A172 (cell line): Measurements from ENCODE around the gene MYO5C. TPM values are rescaled to one million over a fixed set of nuclear protein-coding genes. Genes with fewer than 3 reads are reported as not detected.
A peak's percentile ranks its signal among the peaks of the same experiment; 100 is the strongest.
"Not testable (repeated sequence)": the region's sequence is repeated elsewhere in the genome, so short reads cannot be mapped to it uniquely, and the experiment has no call there.

Experiments
- DNase-seq: peaks from one replicate; pipeline ENCODE4 v3.0.0-alpha.2; 2015; ENCODE audit warnings: low spot score
- total RNA-seq: library from RNA; depleted of rRNA; stranded (reverse); fragments of >200 nt; shearing (Covaris generic); gene quantifications from 2 replicates; pipeline ENCODE4 v1.2.3, GENCODE V29; 2014

The MYO5C gene
- total RNA-seq, 1 experiment from 2014 or later, result 0.88 TPM

- no peak for DNase-seq
Observed at GRCh38 chr15:52246686-52247431, 48.7 kb downstream of the MYO5C start.

- DNase-seq, result no peak
Observed at GRCh38 chr15:52243697-52244555, 51.7 kb downstream of the MYO5C start.

GRCh38 chr15:52243286-52243685, 52.3 kb downstream of the MYO5C start:
- no peak for DNase-seq

- DNase-seq, result no peak
Observed at GRCh38 chr15:52241489-52241888, 54.1 kb downstream of the MYO5C start.

GRCh38 chr15:52240166-52240565, 55.4 kb downstream of the MYO5C start:
- DNase-seq, result no peak

- not testable (repeated sequence) for DNase-seq
Observed at GRCh38 chr15:52238989-52239525, 56.5 kb downstream of the MYO5C start.

- DNase-seq, result no peak
Observed at GRCh38 chr15:52238149-52238548, 57.5 kb downstream of the MYO5C start.

- peak; percentile 37 for DNase-seq
Observed at GRCh38 chr15:52236013-52236412, 59.6 kb downstream of the MYO5C start.

GRCh38 chr15:52234596-52235541, 60.7 kb downstream of the MYO5C start:
- DNase-seq, result no peak

GRCh38 chr15:52233405-52233804, 62.2 kb downstream of the MYO5C start:
- DNase-seq, result no peak

GRCh38 chr15:52232327-52232726, 63.3 kb downstream of the MYO5C start:
- no peak for DNase-seq

GRCh38 chr15:52230073-52230472, 65.5 kb downstream of the MYO5C start:
- no peak for DNase-seq

- peak; percentile 68 for DNase-seq
Observed at GRCh38 chr15:52228921-52229320, 66.7 kb downstream of the MYO5C start.

- DNase-seq, result peak; percentile 73
Observed at GRCh38 chr15:52227456-52227855, 68.1 kb downstream of the MYO5C start.

- DNase-seq, result no peak
Observed at GRCh38 chr15:52225230-52225629, 70.4 kb downstream of the MYO5C start.

GRCh38 chr15:52224211-52224610, 71.4 kb downstream of the MYO5C start:
- DNase-seq, result no peak

- DNase-seq, result no peak
Observed at GRCh38 chr15:52221730-52222129, 73.9 kb downstream of the MYO5C start.

- no peak for DNase-seq
Observed at GRCh38 chr15:52220937-52221660, 74.5 kb downstream of the MYO5C start.

- DNase-seq, result no peak
Observed at GRCh38 chr15:52220251-52220650, 75.4 kb downstream of the MYO5C start.

GRCh38 chr15:52218816-52219215, 76.8 kb downstream of the MYO5C start:
- DNase-seq, result no peak

- DNase-seq, result no peak
Observed at GRCh38 chr15:52218371-52218770, 77.2 kb downstream of the MYO5C start.
